ENCODE results near the gene WEE1.
"Not testable (repeated sequence)": the region's sequence is repeated elsewhere in the genome, so short reads cannot be mapped to it uniquely, and the experiment has no call there.

WEE1 gene

DNA sequence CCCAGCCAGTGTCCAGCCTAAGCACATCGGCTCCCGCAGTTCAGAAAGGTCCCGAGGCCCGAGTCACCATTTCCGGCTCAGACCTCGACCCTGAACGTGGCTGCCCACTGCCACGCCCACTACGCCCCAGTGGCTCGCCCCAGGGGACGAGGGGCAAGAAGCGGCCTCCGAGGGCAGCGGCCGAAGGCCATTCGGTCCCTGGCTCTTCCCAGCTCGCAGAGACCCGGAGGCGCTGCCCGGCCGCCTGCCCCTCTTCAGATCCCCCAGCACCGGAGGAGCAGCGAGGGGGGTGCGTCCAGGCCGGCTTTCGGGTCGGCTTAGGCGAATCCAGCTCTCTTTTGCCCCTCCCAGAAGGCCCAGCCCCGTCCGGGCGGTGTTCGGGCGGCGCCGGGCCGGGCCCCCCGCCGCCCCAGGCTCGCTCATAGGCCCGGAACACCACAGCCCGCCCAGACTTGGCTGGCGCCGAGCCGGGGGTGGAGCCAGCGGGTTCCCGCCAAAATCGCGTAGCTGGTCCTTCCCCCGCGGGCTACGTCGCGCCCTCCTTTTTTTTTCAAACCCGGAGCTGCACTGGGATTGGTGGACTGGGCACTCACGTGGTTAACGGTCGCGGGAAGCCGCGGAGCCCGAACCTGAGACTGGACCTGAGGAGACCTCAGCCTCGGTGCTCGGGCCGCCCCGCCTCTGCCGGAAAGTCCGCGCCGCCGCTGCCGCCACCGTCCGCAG lies at the start of gene WEE1:
WEE1 (plus strand) TSS at position 619 of the 723 bp plus-strand sequence. CDS start 264 bp downstream, outside the sequence.
- peak; percentile 96 for DNase-seq

DNA sequence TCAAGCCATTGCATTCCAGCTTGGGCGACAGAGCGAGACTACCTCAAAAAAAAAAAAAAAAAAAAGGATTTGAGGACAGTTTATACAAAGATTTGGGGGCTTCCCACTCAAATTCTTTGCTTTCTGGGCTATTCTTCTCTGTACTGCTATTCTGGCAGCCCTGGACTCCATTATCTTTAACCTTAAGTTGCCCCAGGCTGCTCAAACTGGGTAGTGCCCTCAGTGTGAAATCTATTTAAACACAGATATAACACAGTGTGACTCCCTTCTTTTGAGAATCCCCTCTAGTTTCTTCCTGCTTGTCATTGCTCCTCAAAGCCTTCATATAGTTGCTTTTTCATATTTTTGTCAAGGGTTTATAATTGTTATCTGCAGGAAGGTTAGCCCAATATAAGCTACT lies 49.5 kb upstream of the WEE1 start:
- no peak for DNase-seq

DNA sequence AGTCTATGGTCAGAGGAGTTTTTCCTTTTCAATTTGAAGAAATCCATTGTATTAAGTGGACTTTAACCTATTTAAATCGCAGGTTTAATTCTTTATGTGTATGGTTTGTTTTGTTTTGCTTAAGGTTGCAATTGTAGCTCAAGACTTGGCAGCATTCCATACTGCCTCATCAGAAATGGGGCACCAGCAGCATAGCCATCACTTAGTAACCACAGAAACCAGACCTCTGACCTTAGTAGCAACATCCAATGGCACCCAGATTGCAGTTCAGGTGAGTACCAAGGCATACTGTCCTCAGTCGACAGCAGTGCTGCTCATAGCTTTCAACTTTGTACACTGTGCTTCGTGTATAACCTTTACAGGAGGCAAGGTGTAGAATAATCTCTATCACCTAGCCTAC lies 48.4 kb upstream of the WEE1 start:
- DNase-seq: no peak

DNA sequence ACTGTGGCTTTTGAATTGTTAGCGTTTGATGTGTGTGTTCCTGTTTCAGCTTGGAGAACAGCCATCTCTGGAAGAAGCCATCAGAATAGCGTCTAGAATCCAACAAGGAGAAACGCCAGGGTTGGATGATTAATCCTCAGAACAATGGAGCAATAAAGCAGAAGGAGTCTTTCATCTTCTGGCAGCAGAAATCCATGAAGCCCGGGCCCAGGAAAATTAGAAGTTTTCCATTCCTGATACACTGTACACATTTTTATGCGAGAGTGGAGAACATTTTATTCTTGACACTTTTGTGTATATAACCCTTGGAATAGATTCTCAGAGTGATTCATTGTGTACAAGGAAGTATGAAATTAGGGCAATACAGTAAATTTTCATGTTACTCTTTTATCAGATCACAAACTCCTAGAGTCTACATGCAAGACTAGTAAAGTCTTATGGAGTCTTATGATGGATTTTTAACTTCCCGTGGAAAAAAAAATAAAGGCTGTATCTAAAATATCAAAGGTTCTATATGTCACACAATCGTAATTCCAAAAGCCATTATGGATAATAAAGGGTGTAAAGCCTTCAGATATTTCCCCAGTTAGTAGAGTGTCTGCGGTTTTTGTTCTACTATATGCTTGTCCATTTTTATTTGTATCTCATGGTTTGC lies 45.9 kb upstream of the WEE1 start:
- no peak for DNase-seq

DNA sequence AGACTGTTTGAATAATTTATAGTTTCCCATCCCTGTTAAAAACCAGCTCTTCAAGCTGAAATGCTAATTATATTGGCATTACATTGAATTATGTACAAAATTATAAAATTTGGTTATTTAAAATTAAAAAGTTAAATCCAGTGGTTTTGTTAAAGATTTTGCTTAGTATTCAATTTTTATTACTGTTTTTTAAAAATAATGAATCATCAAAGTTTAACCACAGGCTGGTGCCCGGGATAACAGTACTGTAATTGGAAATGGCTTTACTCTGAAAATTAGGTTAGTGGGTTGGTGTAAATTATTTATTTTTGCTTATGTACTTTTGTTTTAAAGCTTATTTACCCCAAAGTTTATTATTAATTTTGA lies 45.4 kb upstream of the WEE1 start:
- DNase-seq: no peak

DNA sequence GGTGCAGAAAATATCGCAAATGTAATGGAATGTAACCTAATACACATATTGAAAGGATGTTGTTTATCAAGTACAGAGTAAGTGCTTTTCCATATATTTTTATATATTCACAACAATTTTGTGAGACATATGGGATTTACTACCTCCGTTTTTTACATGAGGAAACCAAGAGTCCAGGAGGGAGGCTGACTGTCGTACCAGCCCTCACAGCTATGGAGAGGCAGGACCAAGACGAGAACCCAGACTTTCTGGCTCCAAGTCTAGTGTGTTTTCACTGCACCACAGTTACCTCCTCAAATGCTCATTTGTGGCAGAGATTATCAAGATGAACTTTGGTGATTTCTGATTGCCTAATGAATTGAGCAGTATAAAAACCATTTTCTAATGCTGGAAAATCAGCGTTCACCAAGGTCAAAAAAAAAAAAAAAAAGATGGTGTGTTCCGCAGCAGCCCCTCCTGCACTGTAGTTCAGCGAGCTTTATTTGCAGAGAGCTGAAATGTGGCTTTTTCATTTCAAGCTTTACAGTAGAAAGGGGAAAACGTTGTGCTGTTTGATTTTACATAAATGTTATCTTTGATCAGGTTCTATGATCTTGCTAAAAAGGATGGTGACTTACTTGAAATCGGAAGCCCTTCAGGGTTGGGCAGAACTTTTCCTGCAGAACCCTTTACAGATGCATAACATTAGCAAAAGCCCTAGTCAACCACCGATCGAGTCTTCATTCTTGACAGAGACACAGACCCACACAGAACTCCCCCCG lies 44.7 kb upstream of the WEE1 start:
- DNase-seq: no peak

DNA sequence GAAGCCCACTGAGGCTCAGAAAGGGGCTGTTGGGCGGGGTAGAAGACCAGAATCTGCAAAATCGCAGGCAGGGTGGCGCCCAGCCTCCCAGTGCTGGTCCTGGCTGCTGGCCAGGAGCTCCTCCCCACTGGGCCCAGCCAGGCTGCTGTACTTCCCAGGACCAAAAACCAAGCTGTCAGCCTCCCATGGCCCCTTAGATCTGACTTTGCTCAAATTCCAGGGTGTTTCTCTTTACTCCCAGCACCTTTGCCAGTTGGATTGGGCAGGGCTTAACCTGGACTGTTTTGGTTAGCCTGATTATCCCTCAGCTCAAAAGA lies 44.2 kb upstream of the WEE1 start:
- DNase-seq: no peak

DNA sequence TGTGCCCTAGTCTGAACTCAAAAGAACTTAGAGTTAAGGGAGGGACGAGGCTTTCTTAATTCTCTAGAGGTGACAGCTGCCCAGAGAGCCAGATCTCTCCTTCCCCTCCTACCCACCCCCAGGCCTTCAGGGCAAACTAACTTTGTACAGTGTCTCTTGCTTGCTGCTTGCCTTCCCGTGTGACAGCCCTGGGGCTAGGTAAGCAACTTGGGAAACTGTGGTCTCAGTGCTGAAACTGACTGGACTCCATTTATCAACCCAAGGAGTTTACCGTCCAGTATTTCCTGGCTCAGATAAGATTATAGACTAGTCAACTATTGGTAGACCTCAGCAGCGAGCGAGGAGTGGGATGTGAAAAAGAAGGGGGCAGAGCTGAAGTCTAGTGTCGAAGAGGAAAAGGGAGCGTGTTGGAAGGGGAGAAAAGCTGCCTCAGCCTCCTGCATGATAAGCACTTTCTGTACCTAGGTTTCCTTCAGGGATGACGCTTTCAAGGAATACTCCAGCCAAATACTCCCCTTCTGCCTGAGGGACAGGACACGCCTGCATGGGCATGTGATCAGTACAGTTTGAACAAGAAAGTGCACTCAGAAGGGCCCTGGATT lies 43.3 kb upstream of the WEE1 start:
- DNase-seq: no peak

DNA sequence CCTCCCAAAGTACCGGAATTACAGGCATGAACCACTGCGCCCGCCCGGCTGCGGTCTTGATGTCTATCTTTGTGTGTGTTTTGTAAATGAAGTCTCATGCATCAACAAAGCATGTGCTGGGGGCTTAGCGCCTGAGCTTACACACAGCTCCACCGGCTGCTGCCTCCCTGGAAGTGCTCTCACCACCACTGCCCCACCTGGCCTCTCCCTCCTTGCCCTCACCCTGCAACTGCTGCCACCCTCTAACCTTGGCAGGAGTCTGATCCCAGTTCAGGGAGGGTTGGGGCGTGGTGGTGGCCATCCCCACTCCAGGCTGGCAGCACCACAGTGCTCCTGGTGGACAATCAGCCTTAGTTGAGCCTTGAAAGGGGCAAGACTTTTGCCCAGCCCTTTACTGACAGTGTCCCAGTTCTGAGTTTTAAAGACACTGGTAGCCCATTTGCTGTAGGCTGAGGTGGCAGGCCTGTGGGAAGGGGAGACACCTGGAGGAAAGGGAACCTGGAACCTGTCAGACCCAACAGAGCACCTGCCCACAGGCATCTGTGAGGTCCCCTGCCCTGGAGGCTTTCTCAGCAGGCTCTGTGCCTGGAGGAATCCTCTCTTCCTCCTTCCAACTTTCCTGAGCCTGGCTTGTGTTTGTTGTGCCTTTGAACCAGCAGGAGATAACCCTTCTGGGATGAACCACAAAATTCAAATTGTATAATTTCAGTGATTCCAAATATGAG lies 42.4 kb upstream of the WEE1 start:
- DNase-seq: no peak

DNA sequence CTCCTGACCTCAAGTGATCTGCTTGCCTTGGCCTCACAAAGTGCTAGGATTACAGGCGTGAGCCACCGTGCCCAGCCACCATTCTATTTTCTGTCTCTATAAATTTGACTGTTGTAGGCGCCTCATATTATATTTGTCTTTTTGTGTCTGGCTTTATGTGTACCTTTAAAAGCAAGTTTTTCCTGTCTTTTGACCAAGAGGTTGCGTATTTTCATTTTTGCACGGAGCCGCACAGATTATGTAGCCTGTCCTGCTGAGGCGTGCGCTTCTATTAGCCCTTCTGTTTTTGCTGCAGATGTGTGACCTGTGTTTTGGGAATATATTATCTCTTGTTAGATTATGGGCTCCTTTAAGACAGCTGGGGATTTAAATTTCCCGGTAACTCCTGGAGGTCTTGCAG lies 40.4 kb upstream of the WEE1 start:
- DNase-seq: no peak

DNA sequence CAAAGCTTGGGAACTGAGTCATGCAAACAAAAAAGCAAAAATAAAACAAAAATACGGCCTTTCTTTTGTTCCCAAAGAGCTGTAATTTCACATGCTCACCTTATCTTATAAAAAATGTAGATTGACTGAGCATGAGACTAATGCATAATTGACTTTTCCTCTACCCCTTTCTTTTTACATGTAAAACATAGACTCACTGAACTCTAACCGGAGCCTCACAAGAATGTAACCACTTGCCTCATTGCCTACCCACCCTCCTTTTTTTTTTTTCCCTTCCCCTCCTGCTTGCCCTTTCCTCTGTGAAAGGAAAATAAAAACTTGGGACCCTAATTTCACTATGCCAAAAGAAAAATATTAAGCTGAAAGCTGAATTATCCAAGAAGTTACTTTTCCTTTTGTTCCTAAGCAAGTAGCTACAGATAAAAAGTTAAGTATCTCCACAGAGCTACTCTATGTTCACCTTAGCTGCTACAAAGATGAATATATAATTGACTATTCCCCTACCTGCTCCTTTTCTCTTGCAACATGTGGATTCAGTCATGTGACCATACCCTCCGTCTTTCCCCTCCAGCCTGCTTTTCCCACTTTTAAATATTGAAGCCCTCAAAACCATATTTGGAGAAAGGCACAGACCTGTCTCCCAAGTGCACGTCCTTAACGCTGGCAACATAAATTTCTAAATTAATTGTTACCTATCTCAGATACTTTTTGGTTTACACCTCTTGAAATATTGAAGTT lies 39.6 kb upstream of the WEE1 start:
- no peak for DNase-seq

DNA sequence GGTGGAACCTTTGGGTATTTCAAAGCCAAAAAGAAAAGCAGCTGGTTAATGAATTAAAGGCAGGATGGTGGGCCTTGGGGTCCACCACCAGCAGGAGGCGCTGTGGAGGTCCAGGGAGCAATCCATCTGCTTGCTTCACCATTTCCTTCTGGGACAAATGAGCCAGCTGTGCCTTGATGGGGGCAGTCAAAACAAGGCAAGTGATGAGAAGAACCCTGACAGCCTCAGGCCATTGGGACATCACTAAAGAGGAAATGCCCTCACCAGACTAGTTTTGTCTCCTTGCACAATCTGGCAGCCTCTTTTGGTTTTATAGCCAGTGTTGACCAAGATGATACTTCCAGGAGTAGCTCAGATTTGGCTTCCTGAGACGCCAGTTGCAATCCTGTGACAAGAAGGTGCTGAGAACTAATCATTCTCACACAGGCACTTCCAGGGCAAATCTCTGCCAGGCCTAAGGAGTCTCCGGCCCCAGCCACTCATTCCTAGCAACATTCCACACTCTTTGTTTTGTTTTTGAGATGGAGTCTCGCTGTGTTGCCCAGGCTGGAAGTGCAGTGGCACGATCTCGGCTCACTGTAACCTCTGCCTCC lies 38.2 kb upstream of the WEE1 start:
- DNase-seq: peak; percentile 70

DNA sequence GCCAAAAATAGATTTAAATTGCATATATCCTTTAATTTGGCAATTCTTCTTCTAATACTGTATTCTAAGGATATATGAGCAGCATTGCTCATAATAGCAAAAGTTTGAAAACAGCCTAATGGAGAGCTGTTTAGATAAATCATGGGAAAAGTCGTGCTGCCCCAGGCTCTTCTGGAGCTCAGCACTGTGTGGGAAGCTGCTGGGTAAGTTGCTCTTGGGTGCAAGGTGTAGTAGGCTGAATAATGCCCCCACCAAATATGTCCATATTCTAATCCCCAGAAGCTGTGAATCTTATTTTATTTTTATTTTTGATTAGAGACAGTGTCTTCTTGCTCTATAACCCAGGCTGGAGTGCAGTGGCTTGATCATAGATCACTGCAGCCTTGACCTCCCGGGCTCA lies 34.9 kb upstream of the WEE1 start:
- no peak for DNase-seq

DNA sequence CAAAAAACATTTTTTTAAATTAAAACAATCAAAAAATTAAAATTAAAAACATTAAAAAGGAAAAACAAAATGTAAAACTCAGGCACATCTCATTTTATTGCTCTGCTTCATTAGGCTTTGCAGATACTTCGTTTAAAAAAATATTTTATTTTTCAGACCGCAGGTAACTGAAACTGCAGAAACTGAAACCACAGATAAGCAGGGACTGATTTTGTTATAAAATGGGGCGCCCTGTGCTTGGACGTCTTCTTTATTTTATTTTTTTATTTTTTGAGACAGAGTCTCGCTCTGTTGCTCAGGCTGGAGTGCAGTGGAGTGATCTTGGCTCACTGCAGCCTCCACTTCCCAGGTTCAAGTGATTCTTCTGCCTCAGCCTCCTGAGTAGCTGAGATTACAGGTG lies 24.3 kb upstream of the WEE1 start:
- DNase-seq: not testable (repeated sequence)

DNA sequence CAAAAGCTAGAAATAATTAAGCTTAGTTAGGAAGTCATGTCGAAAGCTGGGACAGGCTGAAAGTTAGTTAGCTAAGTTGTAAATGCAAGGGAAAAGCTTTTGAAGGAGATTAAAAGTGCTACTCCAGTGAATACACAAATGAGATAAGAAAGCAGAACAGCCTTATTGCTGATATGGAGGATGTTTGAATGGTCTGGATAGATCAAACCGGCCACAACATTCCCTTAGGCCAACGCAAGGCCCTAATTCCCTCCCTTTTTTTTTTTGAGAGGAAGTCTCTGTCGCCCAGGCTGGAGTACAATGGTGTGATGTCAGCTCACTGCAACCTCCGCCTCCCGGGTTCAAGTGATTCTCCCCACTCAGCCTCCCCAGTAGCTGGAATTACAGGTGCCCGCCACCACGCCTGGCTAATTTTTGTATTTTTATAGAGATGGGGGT lies 23.3 kb upstream of the WEE1 start:
- no peak for DNase-seq

DNA sequence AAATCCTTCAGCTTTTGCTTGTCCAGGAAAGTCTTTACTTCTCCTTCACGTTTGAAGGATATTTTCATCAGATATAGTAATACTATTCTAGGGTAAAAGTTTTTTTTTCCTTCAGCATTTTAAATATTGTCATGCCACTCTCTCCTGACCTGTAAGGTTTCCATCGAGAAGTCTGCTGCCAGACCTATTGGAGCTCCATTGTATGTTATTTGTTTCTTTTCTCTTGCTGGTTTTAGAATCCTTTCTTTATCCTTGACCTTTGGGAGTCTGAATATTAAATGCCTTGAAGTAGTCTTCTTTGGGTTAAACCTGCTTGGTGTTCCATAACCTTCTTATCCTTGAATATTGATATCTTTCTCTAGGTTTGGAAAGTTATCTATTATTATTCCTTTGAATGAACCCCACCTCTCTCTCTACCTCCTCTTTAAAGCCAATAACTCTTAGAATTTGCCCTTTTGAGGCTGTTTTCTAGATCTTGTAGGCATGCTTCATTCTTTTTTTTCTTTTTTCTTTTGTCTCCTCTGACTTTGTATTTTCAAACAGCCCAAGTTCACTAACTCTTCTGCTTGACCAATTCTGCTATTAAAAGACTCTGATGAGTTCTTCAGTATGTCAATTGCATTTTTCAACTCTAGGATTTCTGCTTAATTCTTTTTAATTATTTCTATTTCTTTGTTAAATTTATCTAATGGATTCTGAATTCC lies 12.0 kb upstream of the WEE1 start:
- DNase-seq: no peak

DNA sequence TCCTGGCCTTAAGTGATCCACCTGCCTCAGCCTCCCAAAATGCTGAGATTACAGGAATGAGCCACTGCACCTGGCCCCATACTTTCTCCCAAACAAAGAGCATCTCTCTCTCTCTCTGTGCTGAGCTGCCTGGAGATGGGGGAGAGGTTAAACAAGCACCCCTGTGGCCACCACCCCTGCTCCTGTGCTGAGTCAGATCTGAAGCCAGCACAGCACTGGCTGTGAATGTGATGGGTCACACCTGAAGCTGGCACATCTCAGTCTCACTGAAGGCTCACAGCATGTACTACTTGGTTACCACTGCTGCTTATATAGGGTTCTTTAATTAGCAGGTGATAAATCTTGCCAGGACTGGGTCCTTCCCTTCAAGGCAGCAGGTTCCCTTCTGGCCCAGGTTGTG lies 10.8 kb upstream of the WEE1 start:
- no peak for DNase-seq

DNA sequence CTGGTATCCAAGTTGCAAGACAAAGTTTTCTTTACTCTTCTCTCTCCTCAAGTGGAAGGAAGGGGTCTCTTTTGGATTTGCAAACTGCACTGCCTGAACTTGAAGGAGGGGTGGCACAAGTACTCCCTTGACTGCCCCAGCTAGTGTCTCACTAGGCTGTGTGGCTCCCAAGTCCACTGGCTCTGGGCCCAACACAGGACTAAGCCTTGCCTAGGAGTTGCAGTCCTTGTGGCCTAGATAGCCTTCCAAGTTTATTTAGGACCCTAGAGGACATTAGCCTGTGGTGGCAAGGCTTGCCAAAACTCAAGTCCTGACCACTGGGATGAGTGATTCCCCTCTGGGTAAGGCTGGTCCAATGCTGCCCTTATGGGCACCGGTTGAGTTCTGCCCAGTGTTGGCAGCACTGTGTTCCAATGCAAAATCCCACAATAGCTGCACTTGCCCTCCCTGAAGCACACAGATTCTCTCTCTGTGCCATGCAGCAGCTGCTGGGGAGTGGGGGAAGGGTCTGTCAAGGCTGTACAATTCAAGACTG lies 10.2 kb upstream of the WEE1 start:
- no peak for DNase-seq

DNA sequence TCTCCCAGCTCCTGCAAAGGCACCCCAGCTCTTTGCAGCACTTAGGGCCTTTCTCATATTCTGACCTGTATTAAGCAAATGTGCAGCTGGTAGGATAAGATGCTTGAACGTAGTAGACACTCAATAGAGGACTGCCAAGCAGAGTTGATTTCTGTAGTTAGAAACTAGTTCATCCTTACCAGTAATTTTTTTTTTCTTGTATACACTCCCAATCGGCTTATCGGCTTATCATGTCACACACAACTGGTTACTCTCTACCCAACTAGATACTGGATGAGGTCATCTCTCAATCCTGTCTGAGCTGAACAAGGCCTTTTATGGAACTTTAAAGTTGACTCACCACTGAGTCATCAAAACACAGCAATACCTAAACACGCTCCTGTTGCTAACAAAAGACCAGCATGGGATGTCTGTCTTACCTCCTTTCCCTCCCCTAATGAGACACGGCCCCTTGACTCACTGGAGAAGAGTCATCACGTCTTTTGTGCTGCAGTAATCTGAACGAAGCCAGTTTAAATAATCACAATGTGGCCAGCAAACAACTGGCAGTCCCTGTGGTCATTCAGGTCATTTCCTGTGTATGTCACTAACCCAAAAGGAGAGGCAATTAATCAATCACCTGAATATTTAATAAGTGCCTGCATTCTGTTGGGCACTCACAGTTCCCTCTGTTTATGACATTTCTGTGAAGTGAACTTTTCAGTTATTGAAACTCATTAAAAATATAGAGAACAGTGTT lies 7.5 kb upstream of the WEE1 start:
- DNase-seq: peak; percentile 33

DNA sequence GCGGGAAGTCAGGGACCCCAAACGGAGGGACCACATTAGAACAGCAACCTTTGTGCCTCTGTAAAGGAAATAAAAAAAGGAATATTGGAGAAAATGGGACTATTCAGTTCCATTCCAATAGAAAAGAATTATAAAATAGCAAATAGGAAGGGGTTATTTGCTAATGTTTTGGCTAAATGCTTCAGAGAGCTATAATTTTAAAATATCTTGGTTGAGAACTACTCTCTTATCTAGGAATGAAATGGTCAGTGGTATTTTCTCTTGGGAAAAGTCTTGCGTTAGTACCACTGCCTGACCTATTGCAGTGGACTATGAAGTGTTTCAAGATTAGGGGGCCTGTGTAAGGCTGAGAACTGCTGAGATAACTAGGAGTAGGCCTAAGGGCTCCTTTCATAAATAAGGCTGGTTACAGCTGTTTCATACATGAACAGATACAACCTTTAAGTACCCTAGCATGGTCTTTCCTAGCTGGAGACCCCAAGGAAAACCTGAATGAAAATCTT lies 6.9 kb upstream of the WEE1 start:
- DNase-seq: no peak
